Suprapubic skin (tissue), 4 donors: ENCODE data around the gene HOXD3. TPM values are rescaled to one million over a fixed set of nuclear protein-coding genes. Genes with fewer than 3 reads are reported as not detected.

ENCODE experiments used
- DNase-seq, 2 donors: peaks; one replicate each; pipeline ENCODE4 v3.0.0-alpha.2; 2019; ENCODE audit warnings: low spot score in 2 of 2
- H3K27ac ChIP-seq: fragments of 200-600 bp; sonication (generic); one replicate; pipeline ENCODE4 v1.5.1; 2019
- H3K27me3 ChIP-seq: fragments of 200-600 bp; sonication (generic); one replicate; pipeline ENCODE4 v1.5.1; 2019
- H3K36me3 ChIP-seq: fragments of 200-600 bp; sonication (generic); one replicate; pipeline ENCODE4 v1.5.1; 2019
- H3K4me1 ChIP-seq: fragments of 200-600 bp; sonication (generic); one replicate; pipeline ENCODE4 v1.5.1; 2019
- H3K4me3 ChIP-seq: fragments of 200-600 bp; sonication (generic); one replicate; pipeline ENCODE4 v1.5.1; 2019; ENCODE audit warnings: mild to moderate bottlenecking
- H3K9me3 ChIP-seq: fragments of 200-600 bp; sonication (generic); one replicate; pipeline ENCODE4 v1.5.1; 2019
- EP300 ChIP-seq: sonication (generic); formaldehyde crosslinking; IDR thresholded peaks from one replicate; pipeline ENCODE4 v1.6.1; 2017; ENCODE audit warnings: antibody characterized with exemption
- POLR2A ChIP-seq, 2 donors: fragments of 450-650 bp; IDR thresholded peaks; one replicate each; pipeline ENCODE4 v1.6.1; 2017; ENCODE audit warnings: antibody characterized with exemption in 2 of 2, mild to moderate bottlenecking in 2 of 2, moderate library complexity in 2 of 2
- POLR2AphosphoS5 ChIP-seq, 3 donors: sonication (generic); formaldehyde crosslinking; IDR thresholded peaks; one replicate each; pipeline ENCODE4 v1.6.1; 2017; ENCODE audit warnings: antibody characterized with exemption in 3 of 3
- WGBS: methylation state at CpG from one replicate; pipeline ENCODE4 v1.1.5; 2018; 5-methylcytosine and 5-hydroxymethylcytosine counted together
- total RNA-seq, 4 donors: library from RNA; depleted of rRNA; stranded (reverse); fragments of >200 nt; gene quantifications; one replicate each; pipeline ENCODE4 v1.1.0, GENCODE V29; 2016
- TF ChIP-seq, protein P1 (sequence below), 2 donors: fragments of 200-600 bp in 1 of 2; fragments of 450-650 bp in 1 of 2; sonication (generic) in 1 of 2; IDR thresholded peaks; one replicate each; pipeline ENCODE4 v1.5.1; 2016 to 2019; ENCODE audit warnings: antibody characterized with exemption in 2 of 2, mild to moderate bottlenecking in 1 of 2, moderate library complexity in 1 of 2

The HOXD3 gene
- total RNA-seq, 4 donors from 2014 or later, result 0.49 to 3.5 (median 1.5) TPM

DNA sequence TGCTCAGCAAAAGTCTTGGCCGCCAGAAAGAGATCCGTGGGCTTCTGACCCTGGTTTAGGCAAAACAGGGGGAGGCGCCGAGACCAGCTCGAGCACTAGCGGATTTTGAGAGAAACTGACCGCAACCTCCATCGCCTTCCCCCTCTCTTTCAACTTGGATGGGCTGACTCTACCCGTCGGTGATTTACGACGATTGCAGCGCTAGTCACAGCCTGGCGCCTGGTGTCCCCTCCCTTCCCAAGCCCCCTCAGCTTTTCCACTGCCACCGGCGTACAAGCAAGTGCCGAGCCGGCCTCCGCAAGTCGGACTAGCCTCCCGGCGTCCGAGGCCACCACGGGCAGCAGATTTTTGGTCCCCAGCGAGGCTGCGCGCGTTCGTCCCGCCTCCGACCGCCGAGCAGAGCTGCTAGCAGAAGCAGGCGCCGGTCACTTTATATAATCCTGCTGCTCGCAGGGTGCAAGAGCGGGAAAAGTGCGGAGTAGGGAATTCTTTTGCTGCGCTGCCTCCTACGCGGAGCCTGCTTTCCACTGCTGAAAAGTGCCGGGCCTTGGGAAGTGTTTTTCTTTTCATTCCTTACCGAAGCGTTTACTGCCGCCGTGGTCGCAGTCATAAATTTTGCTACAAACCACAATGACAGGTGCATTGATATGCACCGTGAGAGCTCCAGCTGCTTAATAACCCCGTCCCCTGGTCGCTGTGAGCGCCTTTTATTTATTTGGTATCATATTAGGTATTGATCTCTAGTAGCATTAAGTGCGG lies 7.7 kb downstream of the HOXD3 start:
- Histone ChIP-seq H3K27me3 (peaks cover 98% of the 10 kb centered on the region), H3K4me1 (peaks cover 27% of the 10 kb centered on the region), H3K36me3 (no peaks in the 10 kb centered on the region), H3K4me3 (no peak overlapping the region), H3K27ac (no peak overlapping the region), H3K9me3 (no peaks in the 10 kb centered on the region)
- TF ChIP-seq, protein P1, sequence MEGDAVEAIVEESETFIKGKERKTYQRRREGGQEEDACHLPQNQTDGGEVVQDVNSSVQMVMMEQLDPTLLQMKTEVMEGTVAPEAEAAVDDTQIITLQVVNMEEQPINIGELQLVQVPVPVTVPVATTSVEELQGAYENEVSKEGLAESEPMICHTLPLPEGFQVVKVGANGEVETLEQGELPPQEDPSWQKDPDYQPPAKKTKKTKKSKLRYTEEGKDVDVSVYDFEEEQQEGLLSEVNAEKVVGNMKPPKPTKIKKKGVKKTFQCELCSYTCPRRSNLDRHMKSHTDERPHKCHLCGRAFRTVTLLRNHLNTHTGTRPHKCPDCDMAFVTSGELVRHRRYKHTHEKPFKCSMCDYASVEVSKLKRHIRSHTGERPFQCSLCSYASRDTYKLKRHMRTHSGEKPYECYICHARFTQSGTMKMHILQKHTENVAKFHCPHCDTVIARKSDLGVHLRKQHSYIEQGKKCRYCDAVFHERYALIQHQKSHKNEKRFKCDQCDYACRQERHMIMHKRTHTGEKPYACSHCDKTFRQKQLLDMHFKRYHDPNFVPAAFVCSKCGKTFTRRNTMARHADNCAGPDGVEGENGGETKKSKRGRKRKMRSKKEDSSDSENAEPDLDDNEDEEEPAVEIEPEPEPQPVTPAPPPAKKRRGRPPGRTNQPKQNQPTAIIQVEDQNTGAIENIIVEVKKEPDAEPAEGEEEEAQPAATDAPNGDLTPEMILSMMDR (IDR thresholded peaks at IDR 0.05), result no peak
- no peak for DNase-seq
- 56% methylated on average over 50 of the region's 52 CpGs for WGBS

DNA sequence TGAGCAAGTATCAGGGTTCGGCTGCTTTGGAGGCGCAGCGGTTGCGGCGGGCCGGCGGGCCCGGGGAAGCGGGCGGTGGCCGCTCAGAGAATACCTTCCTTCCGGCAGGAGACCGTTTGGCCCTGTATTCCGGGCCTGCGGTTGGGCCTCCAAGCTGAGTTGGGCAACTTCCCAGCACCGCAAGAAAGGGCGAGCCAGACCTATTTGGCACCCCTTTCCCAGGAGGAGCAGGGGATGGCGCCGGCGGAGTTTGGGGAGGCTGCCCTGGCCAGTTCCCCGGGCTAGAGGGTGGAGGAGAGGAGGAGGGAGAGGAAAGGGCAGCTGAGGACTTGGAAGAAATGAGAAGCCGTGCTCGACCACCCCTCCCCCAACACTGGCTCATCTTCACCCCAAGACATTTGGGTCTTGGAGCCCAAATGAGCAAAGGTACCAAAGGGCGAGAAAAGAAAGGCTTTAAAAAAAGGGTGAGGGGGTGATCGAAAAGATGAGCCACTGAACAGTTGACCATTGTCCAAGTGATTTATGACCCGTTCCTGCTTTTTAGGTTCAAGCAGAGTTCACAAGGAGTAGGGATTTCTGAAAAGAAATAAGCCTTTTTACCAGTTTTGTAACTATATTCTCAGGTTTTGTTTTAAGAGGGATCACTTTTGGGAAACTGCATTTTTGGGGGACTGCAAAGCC lies 8.4 kb downstream of the HOXD3 start:
- WGBS, result 61% methylated on average over 23 of the region's 26 CpGs
- Histone ChIP-seq H3K4me1 (peaks cover 20% of the 10 kb centered on the region), H3K4me3 (no peak overlapping the region), H3K36me3 (no peaks in the 10 kb centered on the region), H3K27ac (no peak overlapping the region), H3K9me3 (no peaks in the 10 kb centered on the region), H3K27me3 (peaks cover 95% of the 10 kb centered on the region)
- no peak for DNase-seq
- TF ChIP-seq, protein P1 (IDR thresholded peaks at IDR 0.05), result no peak
- TF ChIP-seq EP300 (no peak), POLR2A (IDR thresholded peaks at IDR 0.05) (no peak), POLR2AphosphoS5 (IDR thresholded peaks at IDR 0.05) (no peak)

DNA sequence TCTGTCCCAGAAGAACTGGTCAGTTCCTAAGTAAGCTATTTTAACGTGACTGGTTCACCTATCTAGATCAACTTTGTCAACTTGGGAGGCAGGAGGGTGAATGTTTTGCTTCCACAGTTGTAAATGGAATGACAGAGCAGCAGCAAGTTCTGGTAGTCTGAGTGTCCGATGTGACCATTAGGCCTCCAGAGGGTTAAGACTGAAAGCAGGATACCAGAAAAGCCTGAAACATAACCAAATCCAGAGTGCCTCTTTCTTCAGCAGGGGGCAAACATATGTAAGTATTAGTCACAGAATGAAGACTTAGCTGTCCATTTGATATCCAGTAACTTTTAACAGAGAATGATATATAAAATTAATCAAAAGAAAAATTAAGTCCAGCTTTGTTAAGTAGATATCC lies 9.2 kb downstream of the HOXD3 start:
- no peak overlapping the region for H3K27ac ChIP-seq
- no peak for DNase-seq
- 45% methylated on average over 2 of the region's 2 CpGs for WGBS
- peaks cover 15% of the 10 kb centered on the region for H3K4me1 ChIP-seq
- H3K4me3 ChIP-seq, result no peak overlapping the region
- H3K36me3 ChIP-seq, result no peaks in the 10 kb centered on the region
- no peaks in the 10 kb centered on the region for H3K9me3 ChIP-seq
- peaks cover 95% of the 10 kb centered on the region for H3K27me3 ChIP-seq
- TF ChIP-seq POLR2A (IDR thresholded peaks at IDR 0.05) (no peak), POLR2AphosphoS5 (IDR thresholded peaks at IDR 0.05) (no peak), EP300 (no peak)
- TF ChIP-seq, protein P1 (IDR thresholded peaks at IDR 0.05), result no peak

DNA sequence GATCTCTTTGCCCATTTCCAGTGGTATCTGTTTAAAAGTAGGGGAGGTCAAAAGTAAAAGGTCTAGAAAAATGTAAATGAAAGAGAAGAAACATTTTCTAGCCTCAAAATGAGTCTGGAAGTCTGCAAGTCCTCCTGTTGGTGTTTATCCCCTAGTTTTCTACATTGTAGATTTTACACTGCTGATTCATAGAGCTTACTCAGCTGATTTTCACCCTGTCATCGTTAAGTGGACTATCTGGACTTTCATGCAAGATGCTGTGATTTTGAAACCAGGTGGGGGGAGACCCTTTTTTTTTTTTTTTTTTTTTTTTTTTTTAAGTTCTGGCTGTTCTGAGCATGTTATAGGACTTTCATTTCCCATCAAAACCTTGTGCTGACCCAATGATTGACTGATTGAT lies 10.3 kb downstream of the HOXD3 start:
- DNase-seq, result no peak
- no peak overlapping the region for H3K27ac ChIP-seq
- no peaks in the 10 kb centered on the region for H3K36me3 ChIP-seq
- no peak overlapping the region for H3K4me3 ChIP-seq
- WGBS, result 60% methylated on average over 1 of the region's 1 CpG
- H3K9me3 ChIP-seq, result no peaks in the 10 kb centered on the region
- TF ChIP-seq POLR2A (IDR thresholded peaks at IDR 0.05) (no peak), POLR2AphosphoS5 (IDR thresholded peaks at IDR 0.05) (no peak), EP300 (no peak)
- TF ChIP-seq, protein P1 (IDR thresholded peaks at IDR 0.05), result no peak
- peaks cover 12% of the 10 kb centered on the region for H3K4me1 ChIP-seq
- peaks cover 95% of the 10 kb centered on the region for H3K27me3 ChIP-seq

DNA sequence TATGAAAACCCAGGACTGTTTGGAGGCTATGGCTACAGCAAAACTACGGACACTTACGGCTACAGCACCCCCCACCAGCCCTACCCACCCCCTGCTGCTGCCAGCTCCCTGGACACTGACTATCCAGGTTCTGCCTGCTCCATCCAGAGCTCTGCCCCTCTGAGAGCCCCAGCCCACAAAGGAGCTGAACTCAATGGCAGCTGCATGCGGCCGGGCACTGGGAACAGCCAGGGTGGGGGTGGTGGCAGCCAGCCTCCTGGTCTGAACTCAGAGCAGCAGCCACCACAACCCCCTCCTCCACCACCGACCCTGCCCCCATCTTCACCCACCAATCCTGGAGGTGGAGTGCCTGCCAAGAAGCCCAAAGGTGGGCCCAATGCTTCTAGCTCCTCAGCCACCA lies 12.1 kb downstream of the HOXD3 start:
- Histone ChIP-seq H3K4me3 (no peak overlapping the region), H3K27ac (no peak overlapping the region), H3K36me3 (no peaks in the 10 kb centered on the region), H3K9me3 (no peaks in the 10 kb centered on the region), H3K27me3 (peaks cover 95% of the 10 kb centered on the region), H3K4me1 (peaks cover 11% of the 10 kb centered on the region)
- no CpG with 5 or more reads among the region's 5 CpGs for WGBS
- TF ChIP-seq, protein P1 (IDR thresholded peaks at IDR 0.05), result no peak
- no peak for TF ChIP-seq POLR2AphosphoS5 (IDR thresholded peaks at IDR 0.05)
- no peak for TF ChIP-seq POLR2A (IDR thresholded peaks at IDR 0.05)
- TF ChIP-seq EP300, result no peak
- DNase-seq, result no peak
